ENCODE data around the gene ANAPC16. TPM values are rescaled to one million over a fixed set of nuclear protein-coding genes. Genes with fewer than 3 reads are reported as not detected.
"Not testable (repeated sequence)": the region's sequence is repeated elsewhere in the genome, so short reads cannot be mapped to it uniquely, and the experiment has no call there.

The ANAPC16 gene
- total RNA-seq, 1 experiment from 2014 or later, result 71.1 TPM

DNA sequence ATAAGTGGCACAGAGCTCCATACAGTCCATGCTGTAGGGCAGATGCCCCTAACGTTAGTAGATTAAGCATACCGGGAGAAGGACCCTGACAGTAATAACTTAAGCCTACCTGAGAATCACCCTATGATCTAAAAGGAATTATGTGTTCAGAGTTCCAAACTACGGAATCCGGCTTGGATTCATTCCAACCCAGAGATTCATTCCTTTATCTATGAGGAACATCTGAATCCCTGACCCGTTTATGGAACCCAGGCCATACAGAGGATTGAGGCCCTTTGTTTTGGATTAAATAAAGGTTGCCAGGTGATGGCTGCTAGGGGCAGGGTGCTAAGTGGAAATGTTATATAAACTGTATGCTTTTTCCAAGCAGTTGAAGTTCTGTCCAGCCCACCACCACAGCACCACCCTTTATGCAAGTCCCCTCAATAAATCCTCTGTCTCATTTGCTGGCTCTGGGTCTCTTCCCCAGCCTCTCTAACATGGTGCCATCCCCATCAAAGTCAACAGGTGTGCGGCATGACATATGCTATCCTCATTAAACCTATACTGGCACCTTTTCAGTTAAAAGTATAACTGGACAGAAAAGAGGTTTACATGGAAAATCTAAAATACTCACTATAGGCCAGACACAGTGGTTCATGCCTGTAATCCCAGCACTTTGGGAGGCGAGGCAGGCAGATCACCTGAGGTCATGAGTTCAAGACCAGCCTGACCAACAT, 9.1 kb upstream of the ANAPC16 start:
- Histone ChIP-seq H3K9me3 (ENCODE audit: control insufficient read depth in 1 of 2, insufficient read depth in 1 of 2, low read depth in 1 of 2, low read length in 2 of 2) (no peaks in the 10 kb centered on the region), H3K36me3 (ENCODE audit: control insufficient read depth in 1 of 2, insufficient read depth in 2 of 2, low read length in 2 of 2) (peaks cover 0 to 10% of the 10 kb centered on the region in 2 experiments; a peak in 2 of 4 replicates), H3K4me2 (ENCODE audit: low read length) (no peak overlapping the region), H4K20me1 (ENCODE audit: insufficient read depth) (no peaks in the 10 kb centered on the region), H3K4me1 (ENCODE audit: control insufficient read depth in 1 of 2, insufficient read depth in 2 of 2, low read length in 2 of 2) (peaks cover 14 to 18% of the 10 kb centered on the region in 2 experiments), H2AFZ (ENCODE audit: low read depth, low read length, poor library complexity, severe bottlenecking) (no peak overlapping the region), H3K9ac (ENCODE audit: low read length) (no peak overlapping the region), H3K79me2 (ENCODE audit: insufficient read depth, low read length) (no peaks in the 10 kb centered on the region), H3K9me2 (ENCODE audit: insufficient read depth) (no peaks in the 10 kb centered on the region), H3K27me3 (ENCODE audit: insufficient read depth, low read length) (no peaks in the 10 kb centered on the region), H3K27ac (ENCODE audit: low read depth, low read length) (no peak overlapping the region), H3K4me3 (replicated peaks in 1 of 2; ENCODE audit: low read depth in 1 of 2, low read length in 2 of 2) (no peak overlapping the region)
- CTCF ChIA-PET, result no interaction called here
- ATAC-seq (no peak), DNase-seq (ENCODE audit: low read depth, low spot score) (no peak)
- TF ChIP-seq POLR2A (IDR thresholded peaks at IDR 0.05; ENCODE audit: borderline replicate concordance, extremely low read depth, insufficient read depth, insufficient read length) (no peak), EZH2phosphoT487 (IDR thresholded peaks at IDR 0.05; ENCODE audit: borderline replicate concordance) (no peak), ZFX (IDR thresholded peaks at IDR 0.05) (no peak), EGR1 (IDR thresholded peaks at IDR 0.05; ENCODE audit: low read depth) (no peak), TCF7L2 (IDR thresholded peaks at IDR 0.05; ENCODE audit: borderline replicate concordance, extremely low read depth, insufficient read depth, insufficient read length) (no peak), FOSL1 (IDR thresholded peaks at IDR 0.05; ENCODE audit: low read depth) (no peak), YY1 (IDR thresholded peaks at IDR 0.05; ENCODE audit: extremely low read depth, insufficient replicate concordance, low read depth, low read length) (no peak), CTCF (IDR thresholded peaks at IDR 0.05 in 2 of 3, conservative IDR thresholded peaks at IDR 0.05 in 1 of 3; ENCODE audit: borderline replicate concordance in 1 of 3, insufficient read depth in 1 of 3, low read depth in 2 of 3, low read length in 2 of 3) (no peak), EZH2 (IDR thresholded peaks at IDR 0.05) (no peak), POLR2AphosphoS5 (IDR thresholded peaks at IDR 0.05; ENCODE audit: low read depth, low read length) (no peak), MAX (IDR thresholded peaks at IDR 0.05) (no peak)
- TF ChIP-seq, protein P1, sequence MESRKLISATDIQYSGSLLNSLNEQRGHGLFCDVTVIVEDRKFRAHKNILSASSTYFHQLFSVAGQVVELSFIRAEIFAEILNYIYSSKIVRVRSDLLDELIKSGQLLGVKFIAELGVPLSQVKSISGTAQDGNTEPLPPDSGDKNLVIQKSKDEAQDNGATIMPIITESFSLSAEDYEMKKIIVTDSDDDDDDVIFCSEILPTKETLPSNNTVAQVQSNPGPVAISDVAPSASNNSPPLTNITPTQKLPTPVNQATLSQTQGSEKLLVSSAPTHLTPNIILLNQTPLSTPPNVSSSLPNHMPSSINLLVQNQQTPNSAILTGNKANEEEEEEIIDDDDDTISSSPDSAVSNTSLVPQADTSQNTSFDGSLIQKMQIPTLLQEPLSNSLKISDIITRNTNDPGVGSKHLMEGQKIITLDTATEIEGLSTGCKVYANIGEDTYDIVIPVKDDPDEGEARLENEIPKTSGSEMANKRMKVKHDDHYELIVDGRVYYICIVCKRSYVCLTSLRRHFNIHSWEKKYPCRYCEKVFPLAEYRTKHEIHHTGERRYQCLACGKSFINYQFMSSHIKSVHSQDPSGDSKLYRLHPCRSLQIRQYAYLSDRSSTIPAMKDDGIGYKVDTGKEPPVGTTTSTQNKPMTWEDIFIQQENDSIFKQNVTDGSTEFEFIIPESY (IDR thresholded peaks at IDR 0.05; ENCODE audit: extremely low read depth, insufficient replicate concordance, low read length), result no peak
- intact Hi-C loops (cut with micrococcal nuclease), result no loop called here
- no TSS peak for BruUV-seq (replicated peaks)
- RAD21 ChIA-PET (ENCODE audit: low non-redundant PET in 1 of 2, low total read pairs in 2 of 2, uncharacterized antibody in 2 of 2, unreplicated experiment in 2 of 2), result no interaction called here
- POLR2A ChIA-PET, result no interaction called here

DNA sequence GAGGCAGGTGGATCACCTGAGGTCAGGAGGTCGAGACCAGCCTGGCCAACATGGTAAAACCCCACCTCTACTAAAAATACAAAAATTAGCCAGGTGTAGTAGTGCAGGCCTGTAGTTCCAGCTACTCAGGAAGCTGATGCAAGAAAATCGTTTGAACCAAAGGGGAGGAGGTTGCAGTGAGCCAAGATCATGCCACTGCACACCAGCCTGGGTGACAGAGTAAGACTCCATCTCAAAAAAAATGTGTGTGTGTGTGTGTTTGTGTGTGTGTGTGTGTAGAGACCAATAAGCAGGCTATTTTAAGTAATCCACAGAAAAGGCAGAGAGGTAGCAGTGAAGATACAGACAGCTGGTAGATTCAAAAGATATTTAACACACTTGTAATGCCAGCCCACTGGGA, 7.3 kb upstream of the ANAPC16 start:
- H3K9ac ChIP-seq (ENCODE audit: low read length); H2AFZ ChIP-seq (ENCODE audit: low read depth, low read length, poor library complexity, severe bottlenecking); H3K27me3 ChIP-seq (ENCODE audit: insufficient read depth, low read length); H3K9me2 ChIP-seq (ENCODE audit: insufficient read depth); H4K20me1 ChIP-seq (ENCODE audit: insufficient read depth); DNase-seq (ENCODE audit: low read depth, low spot score); ATAC-seq; POLR2A ChIA-PET; BruUV-seq (replicated peaks); H3K4me2 ChIP-seq (ENCODE audit: low read length); RAD21 ChIA-PET (ENCODE audit: low non-redundant PET in 1 of 2, low total read pairs in 2 of 2, uncharacterized antibody in 2 of 2, unreplicated experiment in 2 of 2); H3K79me2 ChIP-seq (ENCODE audit: insufficient read depth, low read length); H3K4me3 ChIP-seq (replicated peaks in 1 of 2; ENCODE audit: low read depth in 1 of 2, low read length in 2 of 2); intact Hi-C loops (cut with micrococcal nuclease); H3K36me3 ChIP-seq (ENCODE audit: control insufficient read depth in 1 of 2, insufficient read depth in 2 of 2, low read length in 2 of 2); H3K27ac ChIP-seq (ENCODE audit: low read depth, low read length); H3K9me3 ChIP-seq (ENCODE audit: control insufficient read depth in 1 of 2, insufficient read depth in 1 of 2, low read depth in 1 of 2, low read length in 2 of 2): not testable (repeated sequence)
- peaks cover 17 to 23% of the 10 kb centered on the region in 2 experiments for H3K4me1 ChIP-seq (ENCODE audit: control insufficient read depth in 1 of 2, insufficient read depth in 2 of 2, low read length in 2 of 2)
- CTCF ChIA-PET, result interaction anchor here (1.0 kb wide), 1 partner anchor 82 kb away, joined by 3 read pairs; no protein-coding TSS in a partner anchor
